ENCODE measurements around the gene C1GALT1C1. TPM values are rescaled to one million over a fixed set of nuclear protein-coding genes. Genes with fewer than 3 reads are reported as not detected.

C1GALT1C1 gene
- total RNA-seq, 4 donors from 2014 or later: 14.9 to 56.7 (median 35.3) TPM

DNA sequence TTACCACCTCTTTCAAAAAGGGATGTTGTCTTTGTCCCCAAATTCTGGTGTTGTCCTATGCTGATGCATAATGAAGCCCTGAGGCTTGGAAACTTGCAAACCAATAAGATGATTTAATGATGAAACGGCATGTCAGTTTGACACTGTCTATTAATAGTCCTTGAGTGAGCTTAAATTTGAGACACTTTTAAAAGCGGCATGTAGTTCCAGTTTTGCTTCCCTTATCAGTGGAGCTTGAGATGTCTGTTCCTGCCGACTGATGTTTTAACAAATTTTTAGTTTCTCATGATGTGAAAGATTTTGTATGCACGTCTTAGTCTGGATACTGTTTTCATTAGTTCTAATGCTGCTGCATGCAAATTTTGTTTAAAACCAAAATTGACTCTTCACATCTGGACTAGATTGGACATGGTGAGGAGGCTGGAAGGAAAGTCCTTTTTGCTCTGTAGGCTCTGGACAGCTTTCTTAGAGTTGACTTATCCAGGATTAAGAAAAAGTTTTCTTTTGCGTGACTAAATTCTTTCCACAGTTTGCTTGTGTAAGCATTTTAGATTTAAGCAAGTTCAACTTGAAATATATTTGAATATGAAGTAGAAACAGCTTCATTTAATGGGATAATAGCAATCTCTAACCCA lies 11.7 kb downstream of the C1GALT1C1 start:
- TF ChIP-seq, protein P1, sequence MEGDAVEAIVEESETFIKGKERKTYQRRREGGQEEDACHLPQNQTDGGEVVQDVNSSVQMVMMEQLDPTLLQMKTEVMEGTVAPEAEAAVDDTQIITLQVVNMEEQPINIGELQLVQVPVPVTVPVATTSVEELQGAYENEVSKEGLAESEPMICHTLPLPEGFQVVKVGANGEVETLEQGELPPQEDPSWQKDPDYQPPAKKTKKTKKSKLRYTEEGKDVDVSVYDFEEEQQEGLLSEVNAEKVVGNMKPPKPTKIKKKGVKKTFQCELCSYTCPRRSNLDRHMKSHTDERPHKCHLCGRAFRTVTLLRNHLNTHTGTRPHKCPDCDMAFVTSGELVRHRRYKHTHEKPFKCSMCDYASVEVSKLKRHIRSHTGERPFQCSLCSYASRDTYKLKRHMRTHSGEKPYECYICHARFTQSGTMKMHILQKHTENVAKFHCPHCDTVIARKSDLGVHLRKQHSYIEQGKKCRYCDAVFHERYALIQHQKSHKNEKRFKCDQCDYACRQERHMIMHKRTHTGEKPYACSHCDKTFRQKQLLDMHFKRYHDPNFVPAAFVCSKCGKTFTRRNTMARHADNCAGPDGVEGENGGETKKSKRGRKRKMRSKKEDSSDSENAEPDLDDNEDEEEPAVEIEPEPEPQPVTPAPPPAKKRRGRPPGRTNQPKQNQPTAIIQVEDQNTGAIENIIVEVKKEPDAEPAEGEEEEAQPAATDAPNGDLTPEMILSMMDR (IDR thresholded peaks at IDR 0.05; ENCODE audit: low read depth): no peak

DNA sequence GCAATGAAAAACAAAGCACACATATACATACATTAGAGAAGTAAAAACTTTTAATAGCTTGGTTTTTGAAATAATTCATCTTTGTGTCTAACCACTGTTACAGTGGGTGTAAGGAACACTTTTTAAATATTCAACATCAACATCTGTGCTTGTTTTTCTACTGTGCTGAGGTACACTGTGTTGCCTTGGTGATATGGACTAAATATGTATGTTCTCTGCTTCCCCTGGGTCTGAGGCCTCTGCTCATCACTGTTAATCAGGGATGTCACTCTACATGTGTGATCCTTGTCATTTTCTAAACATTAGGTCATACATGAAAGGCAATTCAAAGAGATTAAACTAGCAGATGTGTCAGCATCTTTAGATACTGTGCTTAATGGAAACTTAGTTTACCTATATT lies 15.0 kb downstream of the C1GALT1C1 start:
- TF ChIP-seq, protein P1 (IDR thresholded peaks at IDR 0.05; ENCODE audit: low read depth): no peak

DNA sequence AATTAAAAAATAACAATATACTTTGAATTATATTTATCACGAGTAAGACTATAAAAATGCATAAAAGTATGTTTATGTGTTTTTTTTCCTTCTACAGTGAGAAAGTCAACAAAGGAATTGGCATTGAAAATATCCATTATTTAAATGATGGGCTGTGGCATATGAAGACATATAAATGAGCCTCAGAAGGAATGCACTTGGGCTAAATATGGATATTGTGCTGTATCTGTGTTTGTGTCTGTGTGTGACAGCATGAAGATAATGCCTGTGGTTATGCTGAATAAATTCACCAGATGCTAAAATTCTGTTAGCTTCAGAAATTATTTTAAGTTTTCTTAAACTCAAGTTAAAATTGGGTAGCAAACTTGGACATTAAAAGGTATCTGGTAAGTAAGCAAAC lies 17.8 kb downstream of the C1GALT1C1 start:
- TF ChIP-seq, protein P1 (IDR thresholded peaks at IDR 0.05; ENCODE audit: low read depth): no peak

DNA sequence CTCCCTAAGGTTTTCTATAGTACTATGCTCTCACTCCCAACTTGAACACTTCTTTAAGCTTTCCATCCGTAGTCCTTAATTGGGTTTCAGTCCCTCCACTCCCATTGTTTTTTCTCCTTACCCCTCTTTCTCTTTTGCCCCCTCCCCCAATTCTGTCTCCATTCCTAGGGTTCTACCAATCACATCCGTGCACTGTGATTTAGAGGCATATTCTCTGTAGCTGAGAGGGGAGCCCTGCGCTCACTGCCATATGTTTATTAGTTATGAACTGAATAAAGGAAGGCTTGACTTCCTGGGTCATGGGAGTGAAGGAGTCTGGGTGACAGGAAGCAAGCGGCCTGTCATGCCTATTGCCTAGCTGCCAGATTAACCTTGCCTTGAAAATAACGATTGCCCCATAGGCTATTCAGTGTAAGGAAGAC lies 25.5 kb downstream of the C1GALT1C1 start:
- TF ChIP-seq, protein P1 (IDR thresholded peaks at IDR 0.05; ENCODE audit: low read depth): no peak

DNA sequence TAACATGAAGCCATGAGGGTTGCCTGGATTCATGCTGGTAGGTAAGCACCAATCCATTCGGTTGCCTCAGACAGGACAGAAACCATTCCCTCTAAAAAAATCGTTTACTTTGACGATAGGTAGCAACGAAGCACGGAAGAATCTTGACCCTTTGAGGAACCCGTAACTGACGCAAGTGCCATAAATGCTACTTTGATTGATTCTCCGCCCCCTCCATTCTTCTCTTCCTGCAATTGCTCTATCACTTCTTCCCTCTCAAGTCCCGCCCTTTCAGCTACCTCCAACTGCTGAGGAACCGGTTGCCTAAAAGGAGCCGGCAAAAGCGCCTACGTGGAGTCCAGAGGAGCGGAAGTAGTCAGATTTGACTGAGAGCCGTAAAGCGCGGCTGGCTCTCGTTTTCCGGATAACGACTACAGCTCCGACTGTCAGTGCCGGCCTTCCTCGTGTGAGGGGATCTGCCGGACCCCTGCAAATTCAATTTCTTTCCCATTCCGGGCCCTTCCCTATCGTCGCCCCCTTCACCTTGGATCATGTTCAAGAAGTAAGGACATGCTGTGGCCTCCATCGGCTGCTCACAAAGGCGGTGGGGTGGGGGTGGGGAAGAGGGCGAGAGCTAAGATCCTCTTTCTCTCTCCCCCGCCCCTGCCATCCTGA lies 26.0 kb downstream of the C1GALT1C1 start, which contains the start of gene MCTS1:
TSS of gene MCTS1 (plus strand) at position 395 of the 654 bp plus-strand sequence. CDS start at position 531, 136 bp downstream.
- TF ChIP-seq, protein P1 (IDR thresholded peaks at IDR 0.05; ENCODE audit: low read depth): no peak

DNA sequence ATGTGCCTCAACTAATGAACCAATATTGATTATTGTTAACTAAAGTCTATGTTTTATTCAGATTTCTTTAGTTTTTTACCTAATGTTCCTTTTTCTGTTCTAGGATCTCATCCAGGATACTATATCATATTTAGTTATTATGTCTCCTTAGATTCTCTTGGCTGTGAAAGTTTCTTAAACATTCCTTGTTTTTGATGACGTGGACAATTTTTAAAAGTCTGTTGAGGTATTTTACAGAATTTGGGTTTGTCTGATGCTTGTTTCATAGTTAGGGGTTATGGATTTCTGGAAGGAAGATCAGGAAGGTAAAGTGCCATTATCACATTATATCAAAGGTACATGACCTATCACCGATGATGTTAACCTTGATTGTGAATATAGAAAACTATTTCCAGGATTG lies 44.2 kb downstream of the C1GALT1C1 start:
- TF ChIP-seq, protein P1 (IDR thresholded peaks at IDR 0.05; ENCODE audit: low read depth): no peak

Other genes starting within 250 kb of the C1GALT1C1 start
- gene LAMP2, start 160.8 kb downstream of the C1GALT1C1 start, total RNA-seq: 100 to 1,000 TPM in 3 of 4 donors, 10 to 100 TPM in 1; 67.3 to 224 (median 130) TPM
- 10 to 100 TPM; 51.5 to 72.6 (median 53.7) TPM for gene CUL4B, start 69.1 kb downstream of the C1GALT1C1 start, total RNA-seq
- gene MCTS1, start 26.0 kb downstream of the C1GALT1C1 start, total RNA-seq: 10 to 100 TPM; 14.9 to 51.5 (median 25.1) TPM
- gene CT47B1, start 245.8 kb upstream of the C1GALT1C1 start, total RNA-seq: not detected

Data from subcutaneous adipose tissue (tissue), 4 donors.